Gastrocnemius medialis (tissue), 4 donors: ENCODE measurements around the gene GNB1. TPM values are rescaled to one million over a fixed set of nuclear protein-coding genes. Genes with fewer than 3 reads are reported as not detected.

Experiments used
- ATAC-seq, 2 donors: fragments of 150-250 bp; one replicate each; pipeline ENCODE4 v1.9.1; 2016
- DNase-seq, 2 donors: peaks; one replicate each; pipeline ENCODE4 v3.0.0-alpha.2; 2019
- H3K27ac ChIP-seq, 4 donors: fragments of 200-600 bp; sonication (generic); 1 replicate in 1 of 4; 2 replicates in 3 of 4; pipeline ENCODE4 v1.5.1; 2016 to 2018; ENCODE audit warnings: mild to moderate bottlenecking in 2 of 4, moderate library complexity in 1 of 4
- H3K27me3 ChIP-seq, 3 donors: fragments of 200-600 bp; sonication (generic) in 2 of 3; 1 replicate in 1 of 3; 2 replicates in 2 of 3; pipeline versions ENCODE4 v1.5.1 to v1.6.0; 2016 to 2019; ENCODE audit warnings: mild to moderate bottlenecking in 1 of 3, moderate library complexity in 1 of 3
- H3K36me3 ChIP-seq, 2 donors: fragments of 200-600 bp; sonication (generic) in 1 of 2; one replicate each; pipeline ENCODE4 v1.5.1; 2017 to 2018
- H3K4me1 ChIP-seq, 2 donors: fragments of 200-600 bp; sonication (generic) in 1 of 2; one replicate each; pipeline ENCODE4 v1.5.1; 2016 to 2017; ENCODE audit warnings: mild to moderate bottlenecking in 2 of 2
- H3K4me3 ChIP-seq, 4 donors: fragments of 200-600 bp; sonication (generic) in 3 of 4; 1 replicate in 1 of 4; 2 replicates in 3 of 4; pipeline ENCODE4 v1.5.1; 2016 to 2019; ENCODE audit warnings: mild to moderate bottlenecking in 2 of 4
- H3K9me3 ChIP-seq, 3 donors: fragments of 200-600 bp; sonication (generic) in 2 of 3; 1 replicate in 1 of 3; 2 replicates in 2 of 3; pipeline ENCODE4 v1.5.1; 2016 to 2019
- POLR2A ChIP-seq, 2 donors: fragments of 450-650 bp; IDR thresholded peaks; one replicate each; pipeline ENCODE4 v1.6.1; 2017; ENCODE audit warnings: antibody characterized with exemption in 2 of 2, mild to moderate bottlenecking in 2 of 2, moderate library complexity in 2 of 2
- in situ Hi-C, 4 donors: fragments of 200-750 bp; cut with MboI; loops; one replicate each; pipeline versions ENCODE4 v1.15.0 to v1.8.0; 2017; ENCODE audit warnings: low sequenced_read_pairs in 4 of 4
- intact Hi-C: fragments of 100-400 bp; cut with DNase I; formaldehyde crosslinking; loops from one replicate; pipeline ENCODE4 v1.15.1; 2023; ENCODE audit warnings: low total_unique reads
- total RNA-seq, 4 donors: library from RNA; depleted of rRNA; stranded (reverse); fragments of >200 nt; gene quantifications; one replicate each; pipeline versions ENCODE4 v1.1.0 to v1.2.3, GENCODE V29; 2016
- TF ChIP-seq, protein P1 (sequence below), 5 experiments: fragments of 450-650 bp in 3 of 5; fragments of 200-600 bp in 2 of 5; sonication (generic) in 2 of 5; IDR thresholded peaks in 4 of 5; conservative IDR thresholded peaks in 1 of 5; 1 replicate in 4 of 5; 2 replicates in 1 of 5; pipeline ENCODE4 v1.5.1; 2016 to 2019; ENCODE audit warnings: antibody characterized with exemption in 5 of 5, mild to moderate bottlenecking in 3 of 5, moderate library complexity in 3 of 5

GNB1 gene
- total RNA-seq, 4 donors from 2014 or later, result 29.9 to 44.1 (median 37.2) TPM

- DNase-seq (no peak), ATAC-seq (no peak)
- H3K36me3 ChIP-seq, result peaks cover 0 to 18% of the 10 kb centered on the region in 2 donors
- in situ Hi-C loops (no loop called here), intact Hi-C loops (no loop called here)
- peaks cover 4 to 6% of the 10 kb centered on the region in 2 donors for H3K4me1 ChIP-seq
- TF ChIP-seq, protein P1, sequence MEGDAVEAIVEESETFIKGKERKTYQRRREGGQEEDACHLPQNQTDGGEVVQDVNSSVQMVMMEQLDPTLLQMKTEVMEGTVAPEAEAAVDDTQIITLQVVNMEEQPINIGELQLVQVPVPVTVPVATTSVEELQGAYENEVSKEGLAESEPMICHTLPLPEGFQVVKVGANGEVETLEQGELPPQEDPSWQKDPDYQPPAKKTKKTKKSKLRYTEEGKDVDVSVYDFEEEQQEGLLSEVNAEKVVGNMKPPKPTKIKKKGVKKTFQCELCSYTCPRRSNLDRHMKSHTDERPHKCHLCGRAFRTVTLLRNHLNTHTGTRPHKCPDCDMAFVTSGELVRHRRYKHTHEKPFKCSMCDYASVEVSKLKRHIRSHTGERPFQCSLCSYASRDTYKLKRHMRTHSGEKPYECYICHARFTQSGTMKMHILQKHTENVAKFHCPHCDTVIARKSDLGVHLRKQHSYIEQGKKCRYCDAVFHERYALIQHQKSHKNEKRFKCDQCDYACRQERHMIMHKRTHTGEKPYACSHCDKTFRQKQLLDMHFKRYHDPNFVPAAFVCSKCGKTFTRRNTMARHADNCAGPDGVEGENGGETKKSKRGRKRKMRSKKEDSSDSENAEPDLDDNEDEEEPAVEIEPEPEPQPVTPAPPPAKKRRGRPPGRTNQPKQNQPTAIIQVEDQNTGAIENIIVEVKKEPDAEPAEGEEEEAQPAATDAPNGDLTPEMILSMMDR (IDR thresholded peaks at IDR 0.05 in 4 of 5, conservative IDR thresholded peaks at IDR 0.05 in 1 of 5), result no peak
- TF ChIP-seq POLR2A (IDR thresholded peaks at IDR 0.05), result no peak
- no peaks in the 10 kb centered on the region for H3K27me3 ChIP-seq
- H3K4me3 ChIP-seq, result no peak overlapping the region
- no peaks in the 10 kb centered on the region for H3K9me3 ChIP-seq
- H3K27ac ChIP-seq, result no peak overlapping the region
Observed at GRCh38 chr1:1827089-1827848, 63.6 kb downstream of the GNB1 start.

DNA sequence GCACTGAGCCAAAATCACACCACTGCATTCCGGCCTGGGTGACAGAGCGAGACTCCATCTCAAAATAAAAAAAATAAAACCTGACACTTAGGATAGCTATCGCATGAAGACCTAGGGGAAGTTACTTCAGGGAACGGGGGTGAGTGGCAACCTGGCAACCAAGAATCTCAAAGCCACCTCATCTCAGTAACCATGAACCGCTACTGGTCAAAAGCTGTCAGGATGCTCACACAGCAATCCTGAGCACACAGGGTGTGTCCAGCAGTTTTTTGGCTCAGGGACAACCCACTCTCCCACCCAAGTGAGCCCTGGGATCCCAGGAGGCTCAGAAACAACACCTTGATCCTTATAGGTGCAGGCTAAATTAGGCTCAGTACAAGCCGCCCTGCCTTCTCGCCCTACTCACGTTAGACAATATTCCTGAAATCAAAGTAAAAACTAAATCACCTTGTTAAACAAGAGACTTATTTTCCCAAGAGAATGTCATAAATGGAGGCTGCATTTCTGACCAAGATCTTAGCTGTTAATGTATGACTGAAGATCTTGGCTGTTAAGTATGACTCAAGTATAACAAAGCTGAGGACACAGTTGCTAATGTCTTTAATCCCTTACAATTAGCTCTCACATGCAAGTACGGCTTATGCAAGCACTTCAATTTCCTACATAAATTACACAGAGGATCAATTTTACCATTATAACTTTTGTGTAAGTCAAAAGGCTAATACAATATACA is 64.4 kb downstream of the GNB1 start:
- H3K9me3 ChIP-seq, result no peaks in the 10 kb centered on the region
- DNase-seq (no peak), ATAC-seq (no peak)
- H3K4me1 ChIP-seq, result peaks cover 4 to 6% of the 10 kb centered on the region in 2 donors
- intact Hi-C loops (no loop called here), in situ Hi-C loops (no loop called here)
- H3K36me3 ChIP-seq, result peaks cover 0 to 18% of the 10 kb centered on the region in 2 donors
- TF ChIP-seq POLR2A (IDR thresholded peaks at IDR 0.05), result no peak
- TF ChIP-seq, protein P1 (IDR thresholded peaks at IDR 0.05 in 4 of 5, conservative IDR thresholded peaks at IDR 0.05 in 1 of 5), result no peak
- no peak overlapping the region for H3K4me3 ChIP-seq
- no peak overlapping the region for H3K27ac ChIP-seq
- H3K27me3 ChIP-seq, result no peaks in the 10 kb centered on the region

DNA sequence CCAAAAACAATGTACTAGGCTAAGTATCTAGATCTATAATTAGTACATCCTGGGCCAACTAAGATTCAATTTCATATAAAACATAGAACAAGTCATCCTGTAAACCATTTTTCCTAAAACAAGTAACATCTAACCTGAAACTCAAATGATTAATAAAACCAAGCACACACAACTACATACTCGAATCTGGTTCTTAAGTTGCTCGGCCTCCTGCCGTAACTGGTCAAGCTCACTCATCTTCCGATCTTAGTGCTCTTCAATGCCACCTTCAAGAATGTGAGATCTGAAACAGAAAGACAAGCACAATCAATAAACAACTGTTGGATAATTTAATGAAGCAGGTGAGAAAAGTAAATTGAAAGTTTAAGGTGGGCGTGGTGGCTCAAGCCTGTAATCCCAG is 65.7 kb downstream of the GNB1 start:
- H3K4me3 ChIP-seq, result no peak overlapping the region
- intact Hi-C loops (no loop called here), in situ Hi-C loops (no loop called here)
- DNase-seq (no peak), ATAC-seq (no peak)
- no peaks in the 10 kb centered on the region for H3K9me3 ChIP-seq
- peaks cover 4 to 6% of the 10 kb centered on the region in 2 donors for H3K4me1 ChIP-seq
- H3K27me3 ChIP-seq, result no peaks in the 10 kb centered on the region
- H3K27ac ChIP-seq, result no peak overlapping the region
- peaks cover 0 to 18% of the 10 kb centered on the region in 2 donors for H3K36me3 ChIP-seq
- TF ChIP-seq, protein P1 (IDR thresholded peaks at IDR 0.05 in 4 of 5, conservative IDR thresholded peaks at IDR 0.05 in 1 of 5), result no peak
- TF ChIP-seq POLR2A (IDR thresholded peaks at IDR 0.05), result no peak

DNA sequence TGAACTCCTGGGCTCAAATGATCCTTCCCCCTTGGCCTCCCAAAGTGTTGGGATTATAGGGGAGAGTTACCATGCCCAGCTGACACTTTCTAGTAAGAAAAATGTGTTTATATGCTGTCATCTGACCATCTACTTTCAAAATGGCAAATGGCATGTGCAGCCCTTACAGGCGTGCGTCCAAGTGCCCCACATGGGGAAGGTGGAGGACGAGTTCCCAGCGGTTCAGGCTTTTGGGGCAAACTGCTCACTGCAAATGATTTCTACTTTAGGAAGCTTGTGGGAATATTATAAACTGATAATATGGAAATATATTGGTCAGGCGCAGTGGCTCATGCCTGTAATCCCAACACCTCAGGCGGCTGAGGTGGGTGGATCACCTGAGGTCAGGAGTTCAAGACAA is 71.1 kb downstream of the GNB1 start:
- intact Hi-C loops, result no loop called here
- in situ Hi-C loops, result no loop called here
- no peak overlapping the region for H3K27ac ChIP-seq
- no peak for TF ChIP-seq POLR2A (IDR thresholded peaks at IDR 0.05)
- TF ChIP-seq, protein P1 (IDR thresholded peaks at IDR 0.05 in 4 of 5, conservative IDR thresholded peaks at IDR 0.05 in 1 of 5), result no peak
- no peaks in the 10 kb centered on the region for H3K27me3 ChIP-seq
- DNase-seq, result no peak
- H3K4me3 ChIP-seq, result no peak overlapping the region
- no peak for ATAC-seq
- H3K36me3 ChIP-seq, result peaks cover 0 to 25% of the 10 kb centered on the region in 2 donors
- no peaks in the 10 kb centered on the region for H3K9me3 ChIP-seq
- no peaks in the 10 kb centered on the region for H3K4me1 ChIP-seq
